Glutamatergic neuron (in vitro differentiated cells): ENCODE data around the gene COMMD7. TPM values are rescaled to one million over a fixed set of nuclear protein-coding genes. Genes with fewer than 3 reads are reported as not detected.
A peak's percentile ranks its signal among the peaks of the same experiment; 100 is the strongest.

Source experiments
- DNase-seq: peaks from one replicate; pipeline ENCODE4 v3.0.0; 2022
- H3K27ac Mint-ChIP-seq: one replicate; pipeline ENCODE4 v1.8.0; 2020; ENCODE audit warnings: mild to moderate bottlenecking, mixed read lengths, inconsistent platforms; ENCODE audit not compliant: unreplicated experiment
- H3K27me3 Mint-ChIP-seq: one replicate; pipeline ENCODE4 v1.8.0; 2020; ENCODE audit warnings: mild to moderate bottlenecking, moderate library complexity, mixed read lengths, inconsistent platforms; ENCODE audit not compliant: unreplicated experiment
- H3K36me3 Mint-ChIP-seq: one replicate; pipeline ENCODE4 v1.8.0; 2020; ENCODE audit warnings: mild to moderate bottlenecking, mixed read lengths, inconsistent platforms; ENCODE audit not compliant: unreplicated experiment
- H3K4me1 Mint-ChIP-seq: one replicate; pipeline ENCODE4 v1.8.0; 2020; ENCODE audit warnings: mild to moderate bottlenecking, low read depth, mixed read lengths, inconsistent platforms; ENCODE audit not compliant: unreplicated experiment
- H3K4me3 Mint-ChIP-seq: one replicate; pipeline ENCODE4 v1.8.0; 2020; ENCODE audit warnings: mild to moderate bottlenecking, mixed read lengths, inconsistent platforms; ENCODE audit not compliant: unreplicated experiment
- H3K9me3 Mint-ChIP-seq: one replicate; pipeline ENCODE4 v1.8.0; 2020; ENCODE audit warnings: mild to moderate bottlenecking, moderate library complexity, mixed read lengths, inconsistent platforms; ENCODE audit not compliant: unreplicated experiment
- CTCF ChIP-seq: fragments of 200-600 bp; sonication (generic); IDR thresholded peaks from one replicate; pipeline ENCODE4 v1.5.0; 2021; ENCODE audit not compliant: partially characterized antibody, unreplicated experiment
- total RNA-seq: library from RNA; stranded (reverse); fragmentation: NEBNext Ultra II Directional; extraction: Animal tissue kit (Norgen Biotek cat#: 25700); gene quantifications from one replicate; pipeline ENCODE4 v1.2.1, GENCODE V29; 2021; ENCODE audit not compliant: unreplicated experiment

COMMD7 gene
- total RNA-seq, 1 donor from 2014 or later: 71.5 TPM

GRCh38 chr20:32761417-32761830 is 18.2 kb upstream of the COMMD7 start:
- Mint-ChIP-seq H3K27ac (peak overlapping the region; percentile 41), H3K36me3 (no peaks in the 10 kb centered on the region), H3K4me1 (peaks cover 13% of the 10 kb centered on the region), H3K4me3 (peak overlapping the region; percentile 81), H3K27me3 (peaks cover 19% of the 10 kb centered on the region), H3K9me3 (peaks cover 14% of the 10 kb centered on the region)
- TF ChIP-seq CTCF: no peak
- DNase-seq: no peak

- no peak overlapping the region for H3K4me3 Mint-ChIP-seq
- TF ChIP-seq CTCF: no peak
- peaks cover 3% of the 10 kb centered on the region for H3K9me3 Mint-ChIP-seq
- H3K27ac Mint-ChIP-seq: no peak overlapping the region
- no peaks in the 10 kb centered on the region for H3K4me1 Mint-ChIP-seq
- no peak for DNase-seq
- H3K36me3 Mint-ChIP-seq: no peaks in the 10 kb centered on the region
- peaks cover 2% of the 10 kb centered on the region for H3K27me3 Mint-ChIP-seq
Measured at GRCh38 chr20:32756156-32756555, 12.9 kb upstream of the COMMD7 start.

- no peak overlapping the region for H3K27ac Mint-ChIP-seq
- H3K9me3 Mint-ChIP-seq: peaks cover 5% of the 10 kb centered on the region
- TF ChIP-seq CTCF: no peak
- no peak for DNase-seq
- peaks cover 5% of the 10 kb centered on the region for H3K4me1 Mint-ChIP-seq
- H3K36me3 Mint-ChIP-seq: no peaks in the 10 kb centered on the region
- no peaks in the 10 kb centered on the region for H3K27me3 Mint-ChIP-seq
- no peak overlapping the region for H3K4me3 Mint-ChIP-seq
Measured at GRCh38 chr20:32753731-32754130, 10.5 kb upstream of the COMMD7 start.

- H3K27me3 Mint-ChIP-seq: peaks cover 3% of the 10 kb centered on the region
- H3K9me3 Mint-ChIP-seq: peaks cover 5% of the 10 kb centered on the region
- no peak for DNase-seq
- no peaks in the 10 kb centered on the region for H3K36me3 Mint-ChIP-seq
- H3K27ac Mint-ChIP-seq: no peak overlapping the region
- no peak for TF ChIP-seq CTCF
- H3K4me1 Mint-ChIP-seq: peaks cover 5% of the 10 kb centered on the region
- no peak overlapping the region for H3K4me3 Mint-ChIP-seq
Measured at GRCh38 chr20:32752458-32753250, 9.4 kb upstream of the COMMD7 start.

GRCh38 chr20:32751702-32752457 is 8.6 kb upstream of the COMMD7 start:
- Mint-ChIP-seq H3K4me1 (peaks cover 5% of the 10 kb centered on the region), H3K9me3 (peaks cover 5% of the 10 kb centered on the region), H3K36me3 (no peaks in the 10 kb centered on the region), H3K4me3 (no peak overlapping the region), H3K27me3 (peaks cover 3% of the 10 kb centered on the region), H3K27ac (no peak overlapping the region)
- no peak for DNase-seq
- no peak for TF ChIP-seq CTCF
